Measurements from ENCODE around the gene KIAA1958. TPM values are rescaled to one million over a fixed set of nuclear protein-coding genes. Genes with fewer than 3 reads are reported as not detected.

The KIAA1958 gene
- total RNA-seq, 2 donors from 2014 or later = 5.7 to 9.6 TPM

- DNase-seq (no peak), ATAC-seq (no peak)
- Histone ChIP-seq H3K4me1 (no peaks in the 10 kb centered on the region), H3K9me3 (no peaks in the 10 kb centered on the region), H3K4me3 (no peak overlapping the region), H3K36me3 (replicated peaks in 1 of 2; ENCODE audit: insufficient read depth in 1 of 2, low read depth in 2 of 2) (no peaks in the 10 kb centered on the region), H3K27me3 (no peaks in the 10 kb centered on the region), H3K27ac (no peak overlapping the region)
- intact Hi-C loops (cut with DNase I) = no loop called here
- TF ChIP-seq POLR2A (IDR thresholded peaks at IDR 0.05) (no peak), CTCF (IDR thresholded peaks at IDR 0.05) (no peak)
- WGBS, 2 donors = 85 to 91% methylated on average over 8 of the region's 8 CpGs
Observed at GRCh38 chr9:112617371-112617770, 130.7 kb downstream of the KIAA1958 start.

- TF ChIP-seq CTCF (IDR thresholded peaks at IDR 0.05) = no peak
- TF ChIP-seq POLR2A (IDR thresholded peaks at IDR 0.05) = no peak
- DNase-seq = no peak
- Histone ChIP-seq H3K4me3 (no peak overlapping the region), H3K27me3 (no peaks in the 10 kb centered on the region), H3K27ac (no peak overlapping the region), H3K36me3 (replicated peaks in 1 of 2; ENCODE audit: insufficient read depth in 1 of 2, low read depth in 2 of 2) (no peaks in the 10 kb centered on the region), H3K4me1 (no peaks in the 10 kb centered on the region), H3K9me3 (no peaks in the 10 kb centered on the region)
- 96 to 97% methylated on average over 21 of the region's 21 CpGs for WGBS, 2 donors
- intact Hi-C loops (cut with DNase I) = no loop called here
- no peak for ATAC-seq
Observed at GRCh38 chr9:112618385-112619009, 131.9 kb downstream of the KIAA1958 start.

- no peaks in the 10 kb centered on the region for H3K27me3 ChIP-seq
- no peaks in the 10 kb centered on the region for H3K36me3 ChIP-seq (replicated peaks in 1 of 2; ENCODE audit: insufficient read depth in 1 of 2, low read depth in 2 of 2)
- ATAC-seq = no peak
- no peak for TF ChIP-seq POLR2A (IDR thresholded peaks at IDR 0.05)
- no peak for TF ChIP-seq CTCF (IDR thresholded peaks at IDR 0.05)
- no peak overlapping the region for H3K4me3 ChIP-seq
- DNase-seq = no peak
- WGBS, 2 donors = 39 to 40% methylated on average over 2 of the region's 2 CpGs
- intact Hi-C loops (cut with DNase I) = no loop called here
- no peaks in the 10 kb centered on the region for H3K9me3 ChIP-seq
- H3K27ac ChIP-seq = no peak overlapping the region
- no peaks in the 10 kb centered on the region for H3K4me1 ChIP-seq
Observed at GRCh38 chr9:112620388-112620787, 133.8 kb downstream of the KIAA1958 start.

GRCh38 chr9:112621018-112621655 is 134.5 kb downstream of the KIAA1958 start:
- no peaks in the 10 kb centered on the region for H3K27me3 ChIP-seq
- no peaks in the 10 kb centered on the region for H3K9me3 ChIP-seq
- H3K4me1 ChIP-seq = no peaks in the 10 kb centered on the region
- intact Hi-C loops (cut with DNase I) = no loop called here
- TF ChIP-seq POLR2A (IDR thresholded peaks at IDR 0.05) = no peak
- no peak for TF ChIP-seq CTCF (IDR thresholded peaks at IDR 0.05)
- DNase-seq (no peak), ATAC-seq (no peak)
- no peak overlapping the region for H3K4me3 ChIP-seq
- H3K36me3 ChIP-seq (replicated peaks in 1 of 2; ENCODE audit: insufficient read depth in 1 of 2, low read depth in 2 of 2) = no peaks in the 10 kb centered on the region
- H3K27ac ChIP-seq = no peak overlapping the region
- 63 to 90% methylated on average over 3 of the region's 3 CpGs for WGBS, 2 donors

GRCh38 chr9:112623198-112623597 is 136.6 kb downstream of the KIAA1958 start:
- DNase-seq = no peak
- Histone ChIP-seq H3K4me1 (no peaks in the 10 kb centered on the region), H3K4me3 (no peak overlapping the region), H3K27ac (no peak overlapping the region), H3K27me3 (no peaks in the 10 kb centered on the region), H3K9me3 (no peaks in the 10 kb centered on the region), H3K36me3 (replicated peaks in 1 of 2; ENCODE audit: insufficient read depth in 1 of 2, low read depth in 2 of 2) (no peaks in the 10 kb centered on the region)
- intact Hi-C loops (cut with DNase I) = no loop called here
- WGBS, 2 donors = 87 to 96% methylated on average over 2 of the region's 2 CpGs
- no peak for TF ChIP-seq CTCF (IDR thresholded peaks at IDR 0.05)
- TF ChIP-seq POLR2A (IDR thresholded peaks at IDR 0.05) = no peak
- no peak for ATAC-seq

Measured in body of pancreas (tissue), 4 donors.